NT2/D1 (cell line): Measurements from ENCODE around the gene SMAD9.

Experiments used
- DNase-seq: peaks from one replicate; pipeline ENCODE4 v3.0.0-alpha.2; 2011; ENCODE audit warnings: low read depth, low spot score
- H3K27me3 ChIP-seq: 2 replicates; pipeline ENCODE4 v1.6.0; 2011; ENCODE audit warnings: mild to moderate bottlenecking; ENCODE audit not compliant: insufficient read length, insufficient read depth
- H3K36me3 ChIP-seq: 2 replicates; pipeline ENCODE4 v1.6.1; 2011; ENCODE audit warnings: mild to moderate bottlenecking, low read length, mixed read lengths; ENCODE audit not compliant: insufficient read depth, insufficient read length
- H3K4me1 ChIP-seq: 2 replicates; pipeline ENCODE4 v1.5.1; 2011; ENCODE audit not compliant: insufficient read depth, insufficient read length
- H3K4me3 ChIP-seq: 2 replicates; pipeline ENCODE4 v1.5.1; 2011; ENCODE audit warnings: low read depth; ENCODE audit not compliant: insufficient read length
- H3K9ac ChIP-seq: 2 replicates; pipeline ENCODE4 v1.6.0; 2011; ENCODE audit warnings: low read depth; ENCODE audit not compliant: insufficient read length
- H3K9me3 ChIP-seq: 2 replicates; pipeline ENCODE4 v1.5.1; 2011; ENCODE audit warnings: mild to moderate bottlenecking, low read length; ENCODE audit not compliant: insufficient read depth
- SUZ12 ChIP-seq: IDR thresholded peaks from 2 replicates; pipeline ENCODE4 v1.6.1; 2011; ENCODE audit not compliant: insufficient read length, insufficient read depth; ENCODE audit errors: extremely low read depth
- YY1 ChIP-seq: IDR thresholded peaks from 2 replicates; pipeline ENCODE4 v1.6.1; 2011; ENCODE audit not compliant: insufficient read length, insufficient read depth
- ZNF274 ChIP-seq: IDR thresholded peaks from 2 replicates; pipeline ENCODE4 v1.6.1; 2011; ENCODE audit warnings: mild to moderate bottlenecking, low read depth, low read length

Gene SMAD9

GRCh38 chr13:36879218-36879938, 40.7 kb downstream of the SMAD9 start:
- Histone ChIP-seq H3K4me1 (no peaks in the 10 kb centered on the region), H3K4me3 (no peak overlapping the region), H3K9me3 (no peaks in the 10 kb centered on the region), H3K9ac (no peak overlapping the region), H3K27me3 (no peaks in the 10 kb centered on the region), H3K36me3 (no peaks in the 10 kb centered on the region)
- TF ChIP-seq ZNF274 (no peak), SUZ12 (no peak), YY1 (no peak)
- no peak for DNase-seq

GRCh38 chr13:36875961-36876360, 44.1 kb downstream of the SMAD9 start:
- H3K36me3 ChIP-seq = no peaks in the 10 kb centered on the region
- no peak overlapping the region for H3K4me3 ChIP-seq
- H3K9ac ChIP-seq = no peak overlapping the region
- TF ChIP-seq YY1 = no peak
- no peak for TF ChIP-seq ZNF274
- TF ChIP-seq SUZ12 = no peak
- no peaks in the 10 kb centered on the region for H3K4me1 ChIP-seq
- H3K27me3 ChIP-seq = no peaks in the 10 kb centered on the region
- DNase-seq = no peak
- no peaks in the 10 kb centered on the region for H3K9me3 ChIP-seq

GRCh38 chr13:36875431-36875830, 44.6 kb downstream of the SMAD9 start:
- DNase-seq = no peak
- no peaks in the 10 kb centered on the region for H3K27me3 ChIP-seq
- no peak overlapping the region for H3K9ac ChIP-seq
- H3K4me3 ChIP-seq = no peak overlapping the region
- H3K4me1 ChIP-seq = no peaks in the 10 kb centered on the region
- no peaks in the 10 kb centered on the region for H3K36me3 ChIP-seq
- TF ChIP-seq YY1 = no peak
- TF ChIP-seq SUZ12 = no peak
- no peak for TF ChIP-seq ZNF274
- H3K9me3 ChIP-seq = no peaks in the 10 kb centered on the region

- Histone ChIP-seq H3K9me3 (no peaks in the 10 kb centered on the region), H3K4me1 (no peaks in the 10 kb centered on the region), H3K9ac (no peak overlapping the region), H3K4me3 (no peak overlapping the region), H3K36me3 (no peaks in the 10 kb centered on the region), H3K27me3 (no peaks in the 10 kb centered on the region)
- TF ChIP-seq YY1 = no peak
- no peak for TF ChIP-seq ZNF274
- TF ChIP-seq SUZ12 = no peak
- no peak for DNase-seq
Measured at GRCh38 chr13:36872621-36873020, 47.4 kb downstream of the SMAD9 start.

- no peak overlapping the region for H3K4me3 ChIP-seq
- no peak for DNase-seq
Measured at GRCh38 chr13:36870050-36870692, 49.9 kb downstream of the SMAD9 start.

GRCh38 chr13:36866232-36866631, 53.8 kb downstream of the SMAD9 start:
- TF ChIP-seq ZNF274 (no peak), YY1 (no peak), SUZ12 (no peak)
- H3K4me3 ChIP-seq = no peak overlapping the region
- H3K27me3 ChIP-seq = no peaks in the 10 kb centered on the region
- DNase-seq = no peak
- H3K9me3 ChIP-seq = no peaks in the 10 kb centered on the region
- no peak overlapping the region for H3K9ac ChIP-seq
- no peaks in the 10 kb centered on the region for H3K4me1 ChIP-seq
- peaks cover 2% of the 10 kb centered on the region for H3K36me3 ChIP-seq

More at GRCh38 chr13:36870050-36870692, 49.9 kb downstream of the SMAD9 start:
- Histone ChIP-seq H3K27me3 (no peaks in the 10 kb centered on the region), H3K4me1 (no peaks in the 10 kb centered on the region), H3K36me3 (peaks cover 1% of the 10 kb centered on the region), H3K9ac (no peak overlapping the region), H3K9me3 (no peaks in the 10 kb centered on the region)
- TF ChIP-seq ZNF274 (no peak), YY1 (no peak), SUZ12 (no peak)

GRCh38 chr13:36865265-36865664, 54.8 kb downstream of the SMAD9 start:
- Histone ChIP-seq H3K9me3 (no peaks in the 10 kb centered on the region), H3K4me3 (no peak overlapping the region), H3K27me3 (no peaks in the 10 kb centered on the region), H3K9ac (no peak overlapping the region), H3K36me3 (peaks cover 2% of the 10 kb centered on the region), H3K4me1 (no peaks in the 10 kb centered on the region)
- DNase-seq = no peak
- TF ChIP-seq ZNF274 (no peak), SUZ12 (no peak), YY1 (no peak)

GRCh38 chr13:36862722-36863121, 57.3 kb downstream of the SMAD9 start:
- TF ChIP-seq SUZ12 (no peak), YY1 (no peak), ZNF274 (no peak)
- H3K9ac ChIP-seq = no peak overlapping the region
- H3K4me3 ChIP-seq = no peak overlapping the region
- no peaks in the 10 kb centered on the region for H3K27me3 ChIP-seq
- H3K9me3 ChIP-seq = no peaks in the 10 kb centered on the region
- DNase-seq = no peak
- H3K4me1 ChIP-seq = peaks cover 2% of the 10 kb centered on the region
- peaks cover 2% of the 10 kb centered on the region for H3K36me3 ChIP-seq
